GM12891 (cell line): Measurements from ENCODE around the gene BEND6.
A peak's percentile ranks its signal among the peaks of the same experiment; 100 is the strongest.

ENCODE experiments used
- DNase-seq: peaks from one replicate; pipeline ENCODE4 v3.0.0; 2011; ENCODE audit warnings: low spot score; ENCODE audit not compliant: insufficient read length
- FAIRE-seq: peaks from 2 replicates; lab custom pipeline; 2011; peaks lifted over from hg19 to GRCh38; lab: Jason Lieb, UNC
- PAX5 ChIP-seq: IDR thresholded peaks from 2 replicates; pipeline ENCODE4 v1.6.1; 2011; ENCODE audit warnings: low read length, moderate library complexity, mild to moderate bottlenecking; ENCODE audit not compliant: insufficient read depth, severe bottlenecking
- POLR2A ChIP-seq: IDR thresholded peaks from 2 replicates; pipeline ENCODE4 v1.6.1; 2011; ENCODE audit warnings: low read depth, low read length, control low read depth
- POLR2AphosphoS5 ChIP-seq: IDR thresholded peaks from 2 replicates; pipeline ENCODE4 v1.6.1; 2011; ENCODE audit warnings: low read depth, low read length, control low read depth
- POU2F2 ChIP-seq: IDR thresholded peaks from 2 replicates; pipeline ENCODE4 v1.6.1; 2011; ENCODE audit warnings: low read depth, mild to moderate bottlenecking, control low read depth, low read length, moderate library complexity
- SPI1 ChIP-seq: IDR thresholded peaks from 2 replicates; pipeline ENCODE4 v1.6.1; 2011; ENCODE audit warnings: low read depth, low read length, control low read depth
- TAF1 ChIP-seq: IDR thresholded peaks from 2 replicates; pipeline ENCODE4 v1.6.1; 2011; ENCODE audit warnings: low read depth, low read length, control low read depth

BEND6 gene

DNA sequence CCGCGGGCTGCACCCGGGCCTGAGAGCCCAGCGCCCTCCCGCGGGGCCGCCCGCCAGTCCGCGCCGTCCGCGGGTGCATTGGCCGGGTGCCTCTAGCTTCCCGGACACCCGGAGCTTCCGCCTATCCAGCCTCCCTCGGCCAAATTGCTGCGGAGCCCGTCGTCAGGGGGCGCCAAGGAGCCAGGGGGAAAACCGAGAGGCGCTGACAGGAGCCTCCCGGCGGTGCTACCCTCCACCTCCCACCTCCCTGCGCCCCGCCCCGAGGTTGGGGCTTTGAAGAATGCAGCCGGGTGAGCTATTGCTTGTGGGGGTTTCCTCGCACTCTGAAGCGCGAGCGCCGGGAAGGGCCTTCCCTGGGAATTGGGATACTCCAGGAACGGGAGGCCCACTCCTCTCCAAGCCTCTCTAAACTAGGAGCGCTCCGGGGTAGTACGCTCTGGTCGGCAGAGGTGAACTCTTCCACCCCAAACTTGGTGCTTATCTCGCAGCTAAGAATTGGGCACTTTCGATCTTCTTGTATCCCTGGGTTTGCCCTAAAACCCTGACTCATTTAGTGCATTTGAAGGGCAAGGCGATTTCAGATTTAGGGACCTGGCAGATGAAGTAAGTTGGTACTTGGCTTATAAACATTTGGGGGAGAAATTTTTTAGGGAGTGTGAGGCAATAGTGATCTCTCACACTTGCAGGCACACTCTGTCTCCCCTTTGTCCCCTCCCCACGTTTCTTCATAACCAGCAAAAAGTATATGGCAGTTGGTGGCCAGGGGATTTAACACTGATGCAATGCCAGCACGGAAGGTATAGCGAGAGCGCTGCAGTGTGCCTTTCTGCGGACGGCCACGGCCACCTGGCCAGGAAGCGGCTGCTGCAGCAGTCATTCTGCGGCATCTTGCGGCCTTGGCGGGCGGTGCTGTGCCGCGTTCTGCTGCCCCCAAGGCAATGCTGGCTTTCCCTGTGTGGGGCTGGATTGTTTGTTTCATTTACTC lies 556 bp downstream of the BEND6 start:
- TF ChIP-seq TAF1: no peak; the same call in 1 of the 2 replicates
- no peak for TF ChIP-seq PAX5
- no peak for TF ChIP-seq POU2F2
- TF ChIP-seq POLR2A: peak; percentile 64; the same call in 1 of the 2 replicates
- no peak for TF ChIP-seq SPI1
- TF ChIP-seq POLR2AphosphoS5: peak; percentile 58; the same call in 1 of the 2 replicates
- FAIRE-seq: peak; percentile 87
- DNase-seq: peak; percentile 54

DNA sequence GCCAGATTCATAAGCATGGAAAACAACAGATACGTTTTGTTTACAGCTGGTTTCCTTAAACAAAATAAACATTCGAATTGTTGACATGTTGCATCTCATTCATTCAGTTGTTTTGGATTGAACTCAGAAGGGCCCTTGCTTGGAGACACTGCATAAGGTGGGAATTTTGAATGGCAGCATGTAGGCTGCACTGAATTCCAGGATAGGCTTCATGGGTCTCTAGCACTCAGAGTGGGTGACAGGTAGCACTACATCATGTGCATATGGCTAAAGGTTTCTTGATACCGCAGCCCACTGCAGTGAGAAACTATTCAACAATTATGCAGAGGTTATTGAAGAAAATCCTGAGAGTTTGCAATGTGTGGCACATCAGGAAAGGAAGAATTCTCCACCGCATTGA lies 1.6 kb downstream of the BEND6 start:
- no peak for DNase-seq
- FAIRE-seq: no peak
- TF ChIP-seq PAX5 (no peak), POLR2A (no peak), POU2F2 (no peak), POLR2AphosphoS5 (no peak), SPI1 (no peak), TAF1 (no peak)

DNA sequence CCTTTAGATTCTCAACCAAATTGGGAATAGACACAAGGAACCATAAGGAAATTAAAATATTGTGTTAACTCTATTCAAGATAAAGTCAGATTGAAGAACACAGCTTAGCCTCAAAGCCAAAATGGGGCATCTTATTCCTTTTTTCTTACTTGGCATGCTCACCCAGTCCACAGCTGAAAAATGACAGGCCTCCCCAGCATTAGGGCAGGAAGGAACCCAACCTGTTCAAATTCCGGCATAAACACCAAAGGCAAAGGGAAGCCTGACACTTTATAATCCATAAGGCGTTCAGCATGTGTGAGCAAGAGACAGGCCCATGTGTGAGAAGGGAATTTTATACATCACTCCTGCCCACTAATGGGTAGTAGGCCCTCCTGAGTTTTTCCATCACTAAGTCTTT lies 2.9 kb downstream of the BEND6 start:
- no peak for FAIRE-seq

GRCh38 chr6:56958481-56958880 lies 3.6 kb downstream of the BEND6 start:
- no peak for DNase-seq
- TF ChIP-seq POLR2A (no peak), POU2F2 (no peak), PAX5 (no peak), TAF1 (no peak), SPI1 (no peak), POLR2AphosphoS5 (no peak)
- FAIRE-seq: no peak

More for the DNA sequence above, 2.9 kb downstream of the BEND6 start:
- DNase-seq: no peak
- TF ChIP-seq POLR2A: no peak
- TF ChIP-seq PAX5: no peak
- TF ChIP-seq SPI1: no peak

GRCh38 chr6:56959094-56959493 lies 4.2 kb downstream of the BEND6 start:
- no peak for DNase-seq
- TF ChIP-seq POLR2AphosphoS5 (no peak), SPI1 (no peak), PAX5 (no peak)
- FAIRE-seq: no peak

GRCh38 chr6:56959938-56960337 lies 5.0 kb downstream of the BEND6 start:
- no peak for TF ChIP-seq TAF1
- TF ChIP-seq POLR2A: no peak
- TF ChIP-seq SPI1: no peak
- TF ChIP-seq POLR2AphosphoS5: no peak
- TF ChIP-seq POU2F2: no peak
- no peak for TF ChIP-seq PAX5
- FAIRE-seq: no peak
- no peak for DNase-seq

- DNase-seq: no peak
- no peak for FAIRE-seq
- no peak for TF ChIP-seq PAX5
- TF ChIP-seq POLR2AphosphoS5: no peak
- TF ChIP-seq POLR2A: no peak
- TF ChIP-seq POU2F2: no peak
- no peak for TF ChIP-seq TAF1
These were observed 6.2 kb downstream of the BEND6 start for GRCh38 chr6:56961151-56961550.

DNA sequence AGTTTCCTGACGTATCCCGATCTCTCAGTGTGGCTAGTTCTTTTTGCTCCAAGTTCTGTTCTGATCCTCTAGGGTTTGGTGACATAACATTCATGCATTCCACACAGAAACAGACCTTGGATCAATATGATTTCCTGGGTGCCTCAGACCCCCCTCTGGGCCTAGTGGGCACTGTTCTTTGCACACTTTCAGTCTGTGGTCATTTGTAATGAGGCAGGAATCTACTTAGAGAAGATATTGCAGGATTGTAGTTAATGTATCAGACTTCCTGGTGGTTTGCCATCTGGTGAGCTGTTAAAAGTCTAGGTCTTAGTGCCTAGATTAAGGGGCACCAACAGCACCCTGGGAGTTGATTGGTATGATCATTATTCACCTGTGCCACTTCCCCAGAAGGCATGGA lies 7.5 kb downstream of the BEND6 start:
- FAIRE-seq: no peak
- DNase-seq: no peak
- TF ChIP-seq POLR2A: no peak
- TF ChIP-seq PAX5: no peak
- TF ChIP-seq POLR2AphosphoS5: no peak
- no peak for TF ChIP-seq POU2F2
- TF ChIP-seq SPI1: no peak
- no peak for TF ChIP-seq TAF1

GRCh38 chr6:56963043-56963442 lies 8.1 kb downstream of the BEND6 start:
- no peak for FAIRE-seq
- TF ChIP-seq POLR2A: no peak
- TF ChIP-seq TAF1: no peak
- no peak for TF ChIP-seq SPI1
- TF ChIP-seq PAX5: no peak
- no peak for TF ChIP-seq POU2F2
- TF ChIP-seq POLR2AphosphoS5: no peak
- DNase-seq: no peak

GRCh38 chr6:56963793-56964192 lies 8.9 kb downstream of the BEND6 start:
- no peak for DNase-seq
- no peak for TF ChIP-seq PAX5
- TF ChIP-seq SPI1: no peak
- no peak for TF ChIP-seq POU2F2
- TF ChIP-seq POLR2AphosphoS5: no peak
- TF ChIP-seq POLR2A: no peak
- TF ChIP-seq TAF1: no peak
- FAIRE-seq: no peak

- DNase-seq: no peak
- no peak for TF ChIP-seq POU2F2
- no peak for TF ChIP-seq SPI1
- TF ChIP-seq TAF1: no peak
- TF ChIP-seq POLR2AphosphoS5: no peak
- TF ChIP-seq POLR2A: no peak
- TF ChIP-seq PAX5: no peak
- no peak for FAIRE-seq
These were observed 10.2 kb downstream of the BEND6 start for GRCh38 chr6:56965126-56965525.
